Activated T-helper 1 cell treated with anti-CD3 and anti-CD28 coated beads, Interleukin-12 subunit alpha, Interleukin-12 subunit beta, Interleukin-2, Interleukin-4 antibody, amounts not matched to agents 30 ng/mL and 10 ng/mL and 1 ng/mL, durations not matched to agents 14 hours and 24 hours and 36 hours (primary cell): ENCODE data around the gene SPINT3. TPM values are rescaled to one million over a fixed set of nuclear protein-coding genes. Genes with fewer than 3 reads are reported as not detected.

Experiments
- DNase-seq: peaks from one replicate; pipeline ENCODE4 v3.0.0; 2021; ENCODE audit warnings: low spot score
- H3K27ac Mint-ChIP-seq: one replicate; pipeline ENCODE4 v1.8.0; 2021; ENCODE audit warnings: mild to moderate bottlenecking, mixed read lengths
- H3K27me3 Mint-ChIP-seq: one replicate; pipeline ENCODE4 v1.8.0; 2022; ENCODE audit warnings: mild to moderate bottlenecking, moderate library complexity, mixed read lengths; ENCODE audit not compliant: insufficient read depth
- H3K36me3 Mint-ChIP-seq: one replicate; pipeline ENCODE4 v1.8.0; 2021; ENCODE audit warnings: low read depth, mixed read lengths
- H3K4me1 Mint-ChIP-seq: one replicate; pipeline ENCODE4 v1.8.0; 2021; ENCODE audit warnings: low read depth, mixed read lengths
- H3K4me3 Mint-ChIP-seq: one replicate; pipeline ENCODE4 v1.8.0; 2021; ENCODE audit warnings: mild to moderate bottlenecking, moderate library complexity, mixed read lengths
- H3K9me3 Mint-ChIP-seq: one replicate; pipeline ENCODE4 v1.8.0; 2021; ENCODE audit warnings: mixed read lengths
- intact Hi-C: fragments of 100-400 bp; cut with micrococcal nuclease; formaldehyde crosslinking; loops from one replicate; pipeline ENCODE4 v1.15.1; 2024
- total RNA-seq: library from RNA; stranded (reverse); gene quantifications from 2 replicates; pipeline ENCODE4 v1.2.3, GENCODE V29; 2022

The SPINT3 gene
- total RNA-seq, 1 donor from 2014 or later: not detected

- Mint-ChIP-seq H3K36me3 (no peaks in the 10 kb centered on the region), H3K9me3 (no peaks in the 10 kb centered on the region), H3K4me3 (no peak overlapping the region), H3K27ac (no peak overlapping the region), H3K4me1 (no peaks in the 10 kb centered on the region), H3K27me3 (peaks cover 16% of the 10 kb centered on the region)
- DNase-seq: no peak
- intact Hi-C loops: no loop called here
These were observed 8.4 kb upstream of the SPINT3 start for GRCh38 chr20:45523821-45524220.

DNA sequence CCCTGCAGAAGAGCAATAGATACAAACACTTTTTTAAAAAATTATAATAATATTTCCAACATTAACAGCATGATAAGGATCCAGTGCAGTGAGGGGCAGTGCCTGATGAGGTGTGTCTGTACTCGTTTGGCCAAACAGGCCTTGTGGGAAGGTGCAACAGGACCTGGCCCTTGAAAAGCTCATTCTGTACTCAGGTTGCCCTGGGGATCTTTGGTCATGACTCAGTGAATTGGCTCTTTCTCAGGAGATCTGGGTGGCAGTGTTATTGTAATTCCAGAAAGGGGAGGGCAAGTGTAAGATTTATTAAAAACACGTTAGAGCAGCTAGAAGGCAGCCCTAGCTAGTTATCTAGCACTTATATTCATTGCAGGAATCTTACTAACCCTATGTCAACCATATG is 2.9 kb upstream of the SPINT3 start:
- no peaks in the 10 kb centered on the region for H3K36me3 Mint-ChIP-seq
- H3K27ac Mint-ChIP-seq: no peak overlapping the region
- intact Hi-C loops: no loop called here
- no peaks in the 10 kb centered on the region for H3K4me1 Mint-ChIP-seq
- DNase-seq: no peak
- no peaks in the 10 kb centered on the region for H3K9me3 Mint-ChIP-seq
- no peak overlapping the region for H3K4me3 Mint-ChIP-seq
- peaks cover 19% of the 10 kb centered on the region for H3K27me3 Mint-ChIP-seq

- Mint-ChIP-seq H3K36me3 (no peaks in the 10 kb centered on the region), H3K9me3 (no peaks in the 10 kb centered on the region), H3K4me3 (no peak overlapping the region), H3K27ac (no peak overlapping the region), H3K27me3 (peaks cover 8% of the 10 kb centered on the region), H3K4me1 (peaks cover 14% of the 10 kb centered on the region)
- intact Hi-C loops: no loop called here
- no peak for DNase-seq
These were observed 5.1 kb downstream of the SPINT3 start for GRCh38 chr20:45510242-45510862.

DNA sequence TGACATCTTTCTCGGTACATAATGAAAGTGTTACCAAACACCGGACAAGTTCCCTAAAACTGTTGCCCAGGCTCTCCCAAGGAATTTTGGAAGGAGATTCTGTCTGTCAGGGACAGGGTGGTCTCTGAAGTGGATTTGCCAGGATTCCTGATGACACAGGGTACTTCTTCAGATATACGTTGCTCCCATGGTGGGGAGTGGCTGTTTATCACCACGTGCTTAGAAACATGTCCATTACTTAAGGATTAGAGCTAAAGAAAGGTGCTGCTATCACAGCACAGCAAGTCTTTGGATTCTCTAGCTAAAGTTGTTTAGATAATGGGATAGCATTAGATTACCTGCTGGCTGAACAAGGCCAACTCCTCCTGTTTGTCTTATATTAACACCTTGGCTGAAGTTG is 6.3 kb downstream of the SPINT3 start:
- H3K4me1 Mint-ChIP-seq: peaks cover 14% of the 10 kb centered on the region
- intact Hi-C loops: no loop called here
- H3K27ac Mint-ChIP-seq: no peak overlapping the region
- no peaks in the 10 kb centered on the region for H3K9me3 Mint-ChIP-seq
- H3K27me3 Mint-ChIP-seq: peaks cover 5% of the 10 kb centered on the region
- H3K4me3 Mint-ChIP-seq: no peak overlapping the region
- no peak for DNase-seq
- H3K36me3 Mint-ChIP-seq: no peaks in the 10 kb centered on the region

DNA sequence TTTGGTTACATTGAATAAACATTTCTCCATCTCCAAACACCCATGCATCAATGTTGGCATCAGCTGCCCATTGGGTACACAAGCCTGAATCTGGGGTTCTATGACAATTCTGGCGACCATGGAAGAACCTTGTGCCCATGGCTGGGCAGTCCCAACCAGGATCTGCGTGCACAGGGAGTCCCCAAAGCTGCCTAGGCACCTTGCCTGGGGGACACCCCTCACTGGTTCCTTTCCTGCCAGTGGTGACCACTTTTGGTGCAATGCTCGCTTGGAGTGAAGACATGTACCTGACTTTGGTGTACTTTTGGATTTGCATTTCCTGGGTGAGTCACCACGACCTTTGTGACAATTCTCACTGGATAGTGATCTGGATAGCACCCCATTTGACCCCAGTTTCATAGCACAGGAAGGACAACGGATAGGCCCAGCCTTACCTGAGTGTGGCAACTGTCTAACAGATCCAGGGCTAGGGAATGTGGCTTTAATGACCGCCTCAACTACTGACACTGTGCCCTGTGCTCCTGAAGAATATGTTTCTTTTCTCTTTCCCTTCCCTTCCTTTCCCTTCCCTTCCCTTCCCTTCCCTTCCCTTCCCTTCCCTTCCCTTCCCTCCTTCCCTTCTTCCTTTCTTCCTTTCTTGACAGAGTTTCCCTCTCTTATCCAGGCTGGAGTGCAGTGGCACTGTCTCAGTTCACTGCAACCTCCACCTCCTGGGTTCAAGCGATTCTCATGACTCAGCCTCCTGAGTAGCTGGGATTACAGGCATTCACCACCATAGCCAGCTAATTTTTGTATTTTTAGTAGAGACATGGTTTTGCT is 7.1 kb downstream of the SPINT3 start:
- Mint-ChIP-seq H3K36me3 (no peaks in the 10 kb centered on the region), H3K4me1 (peaks cover 14% of the 10 kb centered on the region)
- no peak for DNase-seq

DNA sequence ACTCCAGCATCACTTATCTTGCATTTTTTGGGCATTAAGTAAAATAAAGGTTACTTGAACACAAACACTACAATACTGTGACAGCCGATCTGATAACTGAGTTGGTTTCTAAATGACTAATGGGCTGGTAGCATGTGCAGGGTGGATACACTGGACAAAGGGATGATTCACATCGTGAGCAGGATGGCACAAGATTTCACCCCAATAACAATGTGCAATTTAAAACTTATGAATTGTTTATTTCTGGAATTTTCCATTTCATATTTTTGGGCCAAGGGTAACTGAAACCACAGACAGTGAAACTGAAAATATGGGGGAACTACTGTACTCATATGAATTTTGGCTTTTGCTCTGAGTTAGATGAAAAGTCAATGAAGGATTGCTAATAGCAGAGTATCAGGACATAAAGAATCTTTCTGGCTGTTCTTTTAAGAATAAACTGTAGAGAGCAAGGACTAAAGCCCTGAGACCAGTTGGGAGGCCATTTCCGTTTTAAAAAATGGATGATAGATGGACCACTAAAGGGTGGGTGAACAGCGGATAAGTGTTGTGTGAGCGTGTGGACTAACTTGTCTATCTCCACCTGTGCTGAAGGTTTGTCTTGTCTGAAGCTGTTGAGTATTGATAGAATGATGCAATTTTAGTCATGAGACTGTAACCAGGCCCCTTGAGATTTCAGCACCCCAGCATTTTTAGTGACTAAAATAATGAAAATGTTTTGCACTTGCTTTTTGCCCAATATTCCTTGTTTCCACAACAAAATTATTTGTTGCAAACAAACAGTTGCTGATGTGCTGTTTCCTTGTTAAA is 8.2 kb downstream of the SPINT3 start:
- peaks cover 4% of the 10 kb centered on the region for H3K27me3 Mint-ChIP-seq
- no peak overlapping the region for H3K27ac Mint-ChIP-seq
- H3K4me1 Mint-ChIP-seq: peaks cover 14% of the 10 kb centered on the region
- H3K36me3 Mint-ChIP-seq: no peaks in the 10 kb centered on the region
- H3K9me3 Mint-ChIP-seq: no peaks in the 10 kb centered on the region
- DNase-seq: no peak
- H3K4me3 Mint-ChIP-seq: no peak overlapping the region
- intact Hi-C loops: no loop called here

More for the DNA sequence above, 7.1 kb downstream of the SPINT3 start:
- Mint-ChIP-seq H3K27me3 (peaks cover 7% of the 10 kb centered on the region), H3K9me3 (no peaks in the 10 kb centered on the region), H3K27ac (no peak overlapping the region), H3K4me3 (no peak overlapping the region)
- intact Hi-C loops: no loop called here

- intact Hi-C loops: no loop called here
- H3K27me3 Mint-ChIP-seq: peaks cover 8% of the 10 kb centered on the region
- no peak for DNase-seq
- H3K4me1 Mint-ChIP-seq: peaks cover 14% of the 10 kb centered on the region
- H3K9me3 Mint-ChIP-seq: no peaks in the 10 kb centered on the region
- no peak overlapping the region for H3K27ac Mint-ChIP-seq
- no peaks in the 10 kb centered on the region for H3K36me3 Mint-ChIP-seq
- H3K4me3 Mint-ChIP-seq: no peak overlapping the region
These were observed 9.0 kb downstream of the SPINT3 start for GRCh38 chr20:45506398-45506797.

DNA sequence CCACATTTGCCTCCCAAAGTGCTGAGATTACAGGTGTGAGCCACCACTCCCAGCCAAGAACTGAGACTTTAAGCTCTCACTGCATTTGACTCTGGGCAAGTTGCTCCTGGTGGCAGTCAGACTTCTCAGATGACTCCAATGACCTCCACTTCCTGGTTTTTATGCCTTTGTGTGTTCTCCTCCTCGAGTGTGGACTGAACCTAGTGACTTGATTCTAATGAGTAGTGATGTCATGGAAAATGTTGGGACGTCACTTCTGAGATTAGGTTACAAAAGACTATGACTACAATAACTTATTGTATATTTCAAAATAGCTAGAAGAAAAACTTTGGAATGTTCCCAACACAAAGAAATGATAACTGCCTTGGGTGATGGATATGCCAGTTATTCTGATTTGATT is 12.0 kb downstream of the SPINT3 start:
- Mint-ChIP-seq H3K27ac (no peak overlapping the region), H3K4me1 (peaks cover 14% of the 10 kb centered on the region), H3K9me3 (no peaks in the 10 kb centered on the region), H3K4me3 (no peak overlapping the region), H3K27me3 (peaks cover 13% of the 10 kb centered on the region), H3K36me3 (no peaks in the 10 kb centered on the region)
- DNase-seq: no peak
- intact Hi-C loops: no loop called here

DNA sequence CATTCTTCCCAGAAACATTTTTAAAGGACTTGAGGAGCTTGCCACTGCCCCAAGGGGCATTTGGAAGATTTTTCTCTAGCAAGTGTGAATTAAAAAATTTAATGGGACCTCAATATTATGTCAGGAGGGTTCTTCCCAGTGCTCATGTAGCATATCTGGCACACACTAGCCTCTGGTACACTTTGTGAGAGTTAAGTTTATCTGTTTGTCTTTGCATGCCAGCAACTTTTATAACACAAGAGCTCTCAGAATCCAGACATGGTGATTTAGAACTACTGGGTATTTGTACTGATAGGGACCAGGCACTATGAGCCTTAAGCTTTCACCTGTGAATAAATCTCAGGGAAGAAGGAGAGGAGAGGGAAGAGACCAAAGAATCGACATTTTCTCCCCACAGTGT is 12.9 kb downstream of the SPINT3 start:
- no peaks in the 10 kb centered on the region for H3K36me3 Mint-ChIP-seq
- no peak for DNase-seq
- H3K27ac Mint-ChIP-seq: no peak overlapping the region
- intact Hi-C loops: no loop called here
- H3K9me3 Mint-ChIP-seq: no peaks in the 10 kb centered on the region
- H3K4me3 Mint-ChIP-seq: no peak overlapping the region
- peaks cover 8% of the 10 kb centered on the region for H3K4me1 Mint-ChIP-seq
- H3K27me3 Mint-ChIP-seq: peaks cover 13% of the 10 kb centered on the region

GRCh38 chr20:45501600-45501999 is 13.8 kb downstream of the SPINT3 start:
- Mint-ChIP-seq H3K27ac (no peak overlapping the region), H3K4me3 (no peak overlapping the region), H3K27me3 (peaks cover 13% of the 10 kb centered on the region), H3K36me3 (no peaks in the 10 kb centered on the region), H3K4me1 (no peaks in the 10 kb centered on the region), H3K9me3 (no peaks in the 10 kb centered on the region)
- intact Hi-C loops: no loop called here
- no peak for DNase-seq

DNA sequence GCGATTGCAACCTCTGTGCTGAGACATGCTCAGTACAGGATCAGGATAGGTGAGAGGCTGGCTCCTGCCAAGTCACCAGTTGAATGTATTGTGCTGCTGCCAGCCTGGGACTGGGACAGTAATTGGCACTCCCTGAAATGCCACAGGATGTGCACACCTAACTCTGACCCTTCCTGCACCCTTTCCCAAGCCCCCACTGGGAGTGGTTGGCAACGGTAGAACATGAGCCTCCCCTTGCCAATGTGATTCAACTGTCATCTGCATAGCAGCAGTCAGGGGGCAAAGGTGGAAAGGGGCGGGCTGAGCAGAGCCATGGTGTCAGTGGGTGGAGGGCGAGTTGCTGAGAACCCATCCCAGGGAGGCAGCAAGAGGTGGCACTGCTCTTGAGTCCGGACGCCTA is 15.4 kb downstream of the SPINT3 start:
- Mint-ChIP-seq H3K4me3 (no peak overlapping the region), H3K27me3 (peaks cover 16% of the 10 kb centered on the region), H3K9me3 (no peaks in the 10 kb centered on the region), H3K27ac (no peak overlapping the region), H3K4me1 (no peaks in the 10 kb centered on the region), H3K36me3 (no peaks in the 10 kb centered on the region)
- intact Hi-C loops: no loop called here
- no peak for DNase-seq

- no peak for DNase-seq
- no peak overlapping the region for H3K4me3 Mint-ChIP-seq
- no peaks in the 10 kb centered on the region for H3K9me3 Mint-ChIP-seq
- intact Hi-C loops: no loop called here
- no peak overlapping the region for H3K27ac Mint-ChIP-seq
- no peaks in the 10 kb centered on the region for H3K36me3 Mint-ChIP-seq
- peaks cover 13% of the 10 kb centered on the region for H3K27me3 Mint-ChIP-seq
- no peaks in the 10 kb centered on the region for H3K4me1 Mint-ChIP-seq
These were observed 17.4 kb downstream of the SPINT3 start for GRCh38 chr20:45497971-45498494.

DNA sequence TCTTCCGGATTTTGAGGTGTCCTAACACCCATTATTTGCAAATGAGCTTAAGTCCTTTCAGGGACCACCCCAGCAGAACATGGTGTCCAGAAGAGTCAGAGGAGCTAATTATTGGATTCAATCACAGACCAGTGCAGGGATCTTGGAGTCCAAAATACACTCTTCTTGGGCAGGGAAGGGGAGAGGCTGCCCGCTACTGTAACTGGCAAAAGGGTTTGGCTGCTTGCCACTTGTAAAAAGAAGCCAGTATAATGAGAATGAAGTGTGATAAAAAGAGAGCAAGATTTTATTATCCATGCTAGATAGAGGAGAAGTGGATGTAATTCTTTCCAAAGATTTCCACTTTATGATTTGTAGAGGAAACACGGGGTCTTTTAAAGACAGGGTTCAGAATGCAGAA is 19.3 kb downstream of the SPINT3 start:
- H3K4me3 Mint-ChIP-seq: no peak overlapping the region
- intact Hi-C loops: no loop called here

More for the DNA sequence above, 19.3 kb downstream of the SPINT3 start:
- H3K27ac Mint-ChIP-seq: no peak overlapping the region
- H3K4me1 Mint-ChIP-seq: no peaks in the 10 kb centered on the region
- H3K27me3 Mint-ChIP-seq: peaks cover 7% of the 10 kb centered on the region
- no peaks in the 10 kb centered on the region for H3K36me3 Mint-ChIP-seq
- DNase-seq: no peak
- no peaks in the 10 kb centered on the region for H3K9me3 Mint-ChIP-seq
